Mucosa of stomach (tissue), 1 donor: ENCODE results near the gene LRRC27.

ENCODE experiments used
- H3K27me3 ChIP-seq: one replicate; pipeline ENCODE4 v1.7.0; 2013; ENCODE audit warnings: mild to moderate bottlenecking, low read length; ENCODE audit not compliant: control insufficient read depth, insufficient read depth
- H3K36me3 ChIP-seq: one replicate; pipeline ENCODE4 v1.7.0; 2013; ENCODE audit warnings: low read length; ENCODE audit not compliant: control insufficient read depth, insufficient read depth
- H3K4me1 ChIP-seq: one replicate; pipeline ENCODE4 v1.7.0; 2013; ENCODE audit warnings: mild to moderate bottlenecking, low read length; ENCODE audit not compliant: control insufficient read depth, insufficient read depth
- H3K4me3 ChIP-seq: one replicate; pipeline ENCODE4 v1.7.0; 2013; ENCODE audit warnings: low read length
- H3K9ac ChIP-seq: one replicate; pipeline ENCODE4 v1.7.0; 2013; ENCODE audit warnings: mild to moderate bottlenecking, low read length, moderate library complexity
- H3K9me3 ChIP-seq: one replicate; pipeline ENCODE4 v1.7.0; 2013; ENCODE audit warnings: mild to moderate bottlenecking, low read length, moderate library complexity; ENCODE audit not compliant: control insufficient read depth
- donor health status: Pancreatic carcinoma.

The LRRC27 gene

GRCh38 chr10:132396494-132397035 lies 64.6 kb downstream of the LRRC27 start:
- no peak overlapping the region for H3K4me3 ChIP-seq
- peaks cover 48% of the 10 kb centered on the region for H3K4me1 ChIP-seq
- H3K36me3 ChIP-seq: no peaks in the 10 kb centered on the region
- H3K27me3 ChIP-seq: no peaks in the 10 kb centered on the region
- no peaks in the 10 kb centered on the region for H3K9me3 ChIP-seq
- H3K9ac ChIP-seq: peak overlapping the region; percentile 88

GRCh38 chr10:132397036-132397541 lies 65.1 kb downstream of the LRRC27 start, which contains the start of gene PWWP2B:
Gene PWWP2B, plus strand, starts transcription at chr10:132397200. Its CDS starts 27 bp downstream, at chr10:132397227.
- Histone ChIP-seq H3K9me3 (no peaks in the 10 kb centered on the region), H3K4me1 (peaks cover 53% of the 10 kb centered on the region), H3K4me3 (peak within 1 kb of the TSS; percentile 75), H3K27me3 (no peaks in the 10 kb centered on the region), H3K36me3 (no peaks in the 10 kb centered on the region), H3K9ac (peak within 1 kb of the TSS; percentile 92)

DNA sequence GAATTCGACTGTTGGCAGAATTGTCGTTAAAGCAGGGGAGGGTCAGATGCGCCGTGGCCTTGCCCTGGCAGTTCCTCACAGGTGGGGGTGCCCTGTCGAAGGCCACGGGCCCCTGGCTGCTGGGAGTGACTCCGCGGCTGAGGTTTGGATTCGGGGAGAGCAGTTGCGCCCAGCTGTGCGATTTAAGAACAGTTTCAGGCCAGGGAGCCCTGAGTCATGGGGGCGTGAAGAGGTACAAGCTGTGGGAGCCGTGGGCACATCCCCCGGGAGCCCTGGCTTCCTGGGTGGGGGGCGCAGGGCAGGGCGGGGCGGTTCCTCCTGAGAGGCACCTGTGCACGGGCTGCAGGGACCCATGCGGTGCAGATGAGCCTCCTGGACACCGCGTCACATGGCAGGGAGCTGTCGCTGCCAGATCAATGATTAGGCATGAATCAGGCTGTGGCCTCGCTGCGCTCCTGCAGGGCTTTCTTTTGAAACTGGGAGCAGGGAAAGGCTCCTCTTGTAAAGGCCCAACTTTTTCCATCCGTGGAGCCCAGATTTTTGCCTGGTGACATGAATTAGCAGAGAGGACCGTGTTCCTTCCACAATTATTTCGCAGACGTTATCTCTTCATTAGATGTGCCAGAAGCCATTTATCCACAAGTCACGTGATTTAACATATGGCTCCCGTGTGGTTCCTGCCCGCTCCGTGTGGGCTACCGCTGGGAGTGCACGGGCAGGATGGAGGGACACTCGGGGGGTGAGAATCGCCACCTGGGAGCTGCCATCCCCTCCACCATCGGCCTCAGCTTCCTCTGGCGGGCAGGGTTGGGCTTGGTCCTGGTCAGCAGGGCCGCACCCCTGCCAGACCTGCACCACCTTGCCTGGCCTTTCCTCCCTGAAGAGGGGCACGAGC lies 65.9 kb downstream of the LRRC27 start:
- no peaks in the 10 kb centered on the region for H3K9me3 ChIP-seq

GRCh38 chr10:132398566-132398991 lies 66.6 kb downstream of the LRRC27 start:
- H3K4me3 ChIP-seq: peak overlapping the region; percentile 75
- H3K9me3 ChIP-seq: no peaks in the 10 kb centered on the region
- H3K4me1 ChIP-seq: peaks cover 68% of the 10 kb centered on the region
- no peaks in the 10 kb centered on the region for H3K27me3 ChIP-seq
- peak overlapping the region; percentile 92 for H3K9ac ChIP-seq
- H3K36me3 ChIP-seq: no peaks in the 10 kb centered on the region

More for the DNA sequence above, 65.9 kb downstream of the LRRC27 start:
- H3K27me3 ChIP-seq: no peaks in the 10 kb centered on the region
- H3K4me3 ChIP-seq: peak overlapping the region; percentile 75
- H3K9ac ChIP-seq: peak overlapping the region; percentile 92
- H3K4me1 ChIP-seq: peaks cover 61% of the 10 kb centered on the region
- no peaks in the 10 kb centered on the region for H3K36me3 ChIP-seq

DNA sequence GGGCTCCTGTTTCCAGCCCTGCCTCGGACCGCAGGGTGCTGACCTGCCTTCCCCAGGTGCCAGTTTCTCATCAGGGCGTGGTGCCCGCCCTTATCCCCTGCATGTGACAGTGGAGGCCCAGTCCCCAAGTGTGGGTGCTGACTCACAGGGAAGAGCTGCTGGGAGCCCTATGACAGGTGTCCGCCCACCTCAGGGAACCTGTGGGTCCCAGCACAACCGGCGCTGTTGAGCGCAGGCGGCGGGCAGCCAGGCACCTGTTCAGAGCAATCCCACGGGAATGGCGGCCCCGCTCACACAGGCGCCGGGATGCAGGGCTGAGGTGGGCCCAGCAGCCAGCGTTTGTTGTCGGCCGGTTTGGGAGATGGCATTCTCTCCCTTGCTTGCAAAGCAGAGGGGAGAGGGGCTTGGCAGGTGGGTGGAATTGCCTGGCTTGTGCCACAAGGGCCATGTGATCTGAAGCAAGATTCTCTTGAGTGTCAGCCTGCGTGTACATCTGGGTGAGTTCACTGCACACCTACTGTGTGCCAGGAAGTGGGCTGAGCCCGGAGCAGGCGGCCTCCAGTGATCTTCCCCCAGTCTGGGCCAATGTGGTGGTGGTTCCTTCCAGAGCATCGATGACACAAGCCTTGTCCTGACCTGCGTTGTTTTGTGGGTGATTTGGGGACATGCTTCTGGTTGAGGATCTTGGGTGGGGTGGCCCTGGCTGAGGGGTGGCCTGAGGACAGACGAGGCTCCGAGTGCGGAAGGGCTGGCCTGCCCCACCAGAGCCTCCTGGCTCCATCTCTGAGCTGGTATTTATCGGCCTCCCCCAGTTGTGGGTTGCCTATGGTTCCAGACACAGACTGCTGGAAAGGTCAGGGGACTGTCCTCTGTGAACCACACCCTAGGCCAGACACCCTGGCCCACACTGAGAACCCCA lies 67.4 kb downstream of the LRRC27 start:
- no peak overlapping the region for H3K4me3 ChIP-seq
- peak overlapping the region; percentile 92 for H3K9ac ChIP-seq
- peaks cover 76% of the 10 kb centered on the region for H3K4me1 ChIP-seq
- H3K9me3 ChIP-seq: no peaks in the 10 kb centered on the region
- no peaks in the 10 kb centered on the region for H3K36me3 ChIP-seq
- H3K27me3 ChIP-seq: no peaks in the 10 kb centered on the region

DNA sequence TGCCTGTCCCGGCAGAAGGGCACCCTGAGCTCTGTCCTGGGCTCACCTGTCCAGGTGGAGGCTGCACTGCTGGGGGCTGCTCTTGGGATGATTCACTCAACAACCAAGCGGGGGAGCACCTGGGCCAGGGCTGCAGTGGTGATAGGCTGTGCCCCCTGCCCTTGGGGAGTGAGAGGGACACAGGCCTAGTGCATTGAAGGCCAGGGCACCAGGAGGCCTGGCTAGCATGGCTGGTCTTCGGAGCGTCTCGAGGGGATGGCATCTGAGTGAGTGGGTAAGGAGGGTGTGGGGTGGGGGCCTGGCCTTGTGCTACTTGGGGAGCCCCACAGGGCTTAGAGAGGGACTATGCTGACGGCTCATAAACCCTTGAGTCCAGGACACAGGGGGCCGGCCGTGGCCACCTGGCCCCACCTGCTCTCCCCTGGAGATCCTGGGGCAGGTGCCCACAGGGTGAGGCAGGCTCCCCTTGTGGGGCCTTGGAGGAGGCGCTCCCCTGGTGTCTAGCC lies 68.1 kb downstream of the LRRC27 start:
- H3K4me1 ChIP-seq: peaks cover 80% of the 10 kb centered on the region
- peak overlapping the region; percentile 92 for H3K9ac ChIP-seq

DNA sequence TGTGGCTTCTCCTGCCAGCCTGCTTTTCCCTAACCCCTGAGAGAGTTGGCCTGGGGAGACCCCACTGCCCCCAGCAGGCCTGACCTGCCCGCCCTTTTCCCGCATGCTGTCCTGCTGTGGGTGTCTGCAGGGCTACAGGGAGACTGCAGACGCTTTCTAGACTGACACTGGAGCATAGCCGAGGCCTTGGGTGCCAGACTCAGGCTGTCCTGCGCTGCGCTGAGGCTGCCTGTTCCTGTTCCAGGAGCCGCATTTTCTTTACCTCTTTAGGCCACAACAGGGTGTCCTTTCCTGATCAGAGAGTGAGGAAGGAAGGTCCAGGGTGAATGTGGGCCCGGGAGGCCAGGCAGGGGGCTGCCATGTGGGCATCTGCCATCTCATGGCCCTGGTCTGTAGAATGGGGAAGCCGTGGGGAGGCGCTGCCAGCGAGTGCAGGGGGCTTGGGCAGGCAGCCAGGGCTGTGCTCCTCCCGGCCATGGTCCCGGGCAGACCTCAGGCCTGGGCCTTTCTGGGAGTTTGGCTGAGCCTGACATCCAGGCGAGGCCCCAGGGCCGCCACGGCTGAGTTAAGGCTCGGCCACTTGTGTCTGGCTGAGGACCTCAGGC lies 68.7 kb downstream of the LRRC27 start:
- H3K36me3 ChIP-seq: peaks cover 4% of the 10 kb centered on the region
- H3K4me3 ChIP-seq: peak overlapping the region; percentile 74
- H3K27me3 ChIP-seq: no peaks in the 10 kb centered on the region
- peak overlapping the region; percentile 92 for H3K9ac ChIP-seq
- H3K4me1 ChIP-seq: peaks cover 76% of the 10 kb centered on the region
- H3K9me3 ChIP-seq: no peaks in the 10 kb centered on the region

More for the DNA sequence above, 68.1 kb downstream of the LRRC27 start:
- Histone ChIP-seq H3K27me3 (no peaks in the 10 kb centered on the region), H3K36me3 (no peaks in the 10 kb centered on the region), H3K9me3 (no peaks in the 10 kb centered on the region), H3K4me3 (no peak overlapping the region)

- peak overlapping the region; percentile 74 for H3K4me3 ChIP-seq
- peaks cover 14% of the 10 kb centered on the region for H3K36me3 ChIP-seq
- no peaks in the 10 kb centered on the region for H3K27me3 ChIP-seq
- H3K9me3 ChIP-seq: no peaks in the 10 kb centered on the region
- peak overlapping the region; percentile 92 for H3K9ac ChIP-seq
- peaks cover 78% of the 10 kb centered on the region for H3K4me1 ChIP-seq
Measured at GRCh38 chr10:132401401-132402118, 69.6 kb downstream of the LRRC27 start.

DNA sequence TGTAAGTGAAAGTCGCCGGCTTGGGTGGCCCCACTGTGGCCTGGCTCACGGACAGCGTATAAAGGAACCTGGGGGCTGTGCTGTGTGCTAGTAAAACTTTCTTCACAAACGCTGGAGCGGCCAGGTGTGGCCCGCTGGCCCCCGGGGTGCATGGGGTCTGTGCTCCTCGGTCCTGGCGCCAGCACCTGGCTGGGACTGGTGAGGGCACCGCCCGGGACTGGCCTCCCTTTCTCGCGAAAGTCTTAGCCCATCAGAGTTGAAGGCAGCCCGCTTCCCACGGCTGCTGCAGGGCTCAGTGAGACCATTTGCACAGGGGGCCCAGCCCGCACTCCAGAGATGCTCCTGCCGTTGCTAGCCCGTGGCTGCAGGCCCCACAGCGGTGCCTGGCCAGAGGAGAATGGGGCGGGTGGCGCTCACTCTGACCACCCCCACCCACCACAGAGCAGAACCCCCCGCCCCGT lies 70.8 kb downstream of the LRRC27 start:
- Histone ChIP-seq H3K36me3 (peaks cover 18% of the 10 kb centered on the region), H3K4me3 (no peak overlapping the region), H3K9me3 (no peaks in the 10 kb centered on the region), H3K9ac (peak overlapping the region; percentile 92), H3K27me3 (no peaks in the 10 kb centered on the region), H3K4me1 (peaks cover 90% of the 10 kb centered on the region)

DNA sequence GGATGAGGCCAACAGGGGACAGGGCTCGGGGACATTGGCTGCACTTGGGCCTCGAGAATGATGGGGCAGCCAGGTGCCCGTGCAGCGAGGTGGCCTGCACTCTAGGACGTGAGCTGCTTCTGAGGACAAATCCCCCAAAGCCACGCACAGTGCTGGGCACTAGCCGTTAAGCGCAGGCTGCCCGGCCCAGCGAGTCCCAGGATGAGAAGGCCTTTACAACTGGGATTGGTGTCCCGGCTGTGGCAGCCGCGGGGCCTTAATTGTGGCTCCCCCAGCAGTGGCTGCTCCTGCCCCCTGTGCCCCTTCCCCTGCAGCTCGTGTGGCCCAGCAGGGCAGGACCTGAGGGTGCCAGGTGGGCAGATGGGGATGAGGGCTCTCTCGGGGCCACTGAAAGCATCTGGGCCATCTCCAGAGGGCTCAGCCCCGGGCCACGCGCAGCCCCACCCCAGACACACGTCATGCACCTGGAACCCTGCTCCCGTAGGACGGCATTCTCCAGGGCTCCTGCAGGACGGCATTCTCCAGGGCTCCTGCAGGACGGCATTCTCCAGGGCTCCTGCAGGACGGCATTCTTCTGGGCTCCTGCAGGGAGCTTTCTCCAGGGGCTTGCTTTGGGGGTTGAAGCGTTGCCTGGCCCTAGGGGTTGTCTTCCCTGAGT lies 71.6 kb downstream of the LRRC27 start:
- Histone ChIP-seq H3K27me3 (no peaks in the 10 kb centered on the region), H3K4me3 (no peak overlapping the region), H3K36me3 (peaks cover 18% of the 10 kb centered on the region), H3K9ac (peak overlapping the region; percentile 22), H3K9me3 (no peaks in the 10 kb centered on the region), H3K4me1 (peaks cover 90% of the 10 kb centered on the region)
